WTC11 (cell line): ENCODE results near the gene EP400. TPM values are rescaled to one million over a fixed set of nuclear protein-coding genes. Genes with fewer than 3 reads are reported as not detected.
A peak's percentile ranks its signal among the peaks of the same experiment; 100 is the strongest.

Experiments
- ATAC-seq: fragments of 200-7000 bp; cut with Tn5 transposase; 2 replicates; pipeline ENCODE4 v1.10.0; 2021; ENCODE audit warnings: mild to moderate bottlenecking, moderate library complexity
- CTCF ChIA-PET: fragments of 300-600 bp; sonication (Branson Sonifier 250); formaldehyde crosslinking; loops from one replicate; lab custom pipeline; 2021; ENCODE audit warnings: antibody characterized with exemption; lab: Charles Lee
- POLR2A ChIA-PET: fragments of 350-600 bp; sonication (Branson Sonifier 250); formaldehyde crosslinking; loops from one replicate; lab custom pipeline; 2021; ENCODE audit warnings: antibody characterized with exemption; lab: Charles Lee
- DNase-seq: peaks from one replicate; pipeline ENCODE4 v3.0.0; 2021; ENCODE audit warnings: low spot score
- H3K27ac Mint-ChIP-seq: 2 replicates; pipeline ENCODE4 v1.8.0; 2021; ENCODE audit warnings: mixed read lengths
- H3K27me3 Mint-ChIP-seq: 2 replicates; pipeline ENCODE4 v1.8.0; 2021; ENCODE audit warnings: low read depth, mild to moderate bottlenecking, moderate library complexity, mixed read lengths
- H3K36me3 Mint-ChIP-seq: 2 replicates; pipeline ENCODE4 v1.8.0; 2021; ENCODE audit warnings: mixed read lengths
- H3K4me1 Mint-ChIP-seq: 2 replicates; pipeline ENCODE4 v1.8.0; 2022; ENCODE audit warnings: mixed read lengths
- H3K4me3 Mint-ChIP-seq: 2 replicates; pipeline ENCODE4 v1.8.0; 2021; ENCODE audit warnings: mild to moderate bottlenecking, moderate library complexity, mixed read lengths
- H3K9me3 Mint-ChIP-seq: 2 replicates; pipeline ENCODE4 v1.8.0; 2021; ENCODE audit warnings: mixed read lengths
- ATF1 ChIP-seq: sonication (generic); formaldehyde crosslinking; IDR thresholded peaks from 2 replicates; pipeline ENCODE4 v1.8.1; 2023; ENCODE audit warnings: mild to moderate bottlenecking, moderate library complexity, missing genetic modification reagents
- CBFB ChIP-seq: sonication (generic); formaldehyde crosslinking; IDR thresholded peaks from 2 replicates; pipeline ENCODE4 v1.8.1; 2022; ENCODE audit warnings: mild to moderate bottlenecking, low read depth, missing genetic modification reagents
- CREM ChIP-seq: sonication (generic); formaldehyde crosslinking; IDR thresholded peaks from 2 replicates; pipeline ENCODE4 v1.8.1; 2022; ENCODE audit warnings: mild to moderate bottlenecking, missing genetic modification reagents, moderate library complexity
- FOXK1 ChIP-seq: sonication (generic); formaldehyde crosslinking; IDR thresholded peaks from 2 replicates; pipeline ENCODE4 v1.8.0; 2022; ENCODE audit warnings: mild to moderate bottlenecking, moderate library complexity, missing genetic modification reagents
- JAZF1 ChIP-seq: fragments of 250-450 bp; sonication (Bioruptor Pico); IDR thresholded peaks from 2 replicates; pipeline ENCODE4 v1.9.0; 2021; ENCODE audit warnings: moderate library complexity, mild to moderate bottlenecking, inconsistent platforms
- KAT7 ChIP-seq: sonication (generic); formaldehyde crosslinking; IDR thresholded peaks from 2 replicates; pipeline ENCODE4 v1.8.1; 2023; ENCODE audit warnings: missing genetic modification reagents, mild to moderate bottlenecking, borderline replicate concordance
- NFATC4 ChIP-seq: fragments of 250-450 bp; sonication (Bioruptor Pico); IDR thresholded peaks from 2 replicates; pipeline ENCODE4 v1.9.0; 2021; ENCODE audit warnings: mild to moderate bottlenecking
- NR3C1 ChIP-seq: sonication (generic); formaldehyde crosslinking; conservative IDR thresholded peaks from 2 replicates; pipeline ENCODE4 v1.8.1; 2023; ENCODE audit warnings: low read depth, mild to moderate bottlenecking, missing genetic modification reagents
- TEAD4 ChIP-seq: sonication (generic); formaldehyde crosslinking; IDR thresholded peaks from 2 replicates; pipeline ENCODE4 v1.8.0; 2022; ENCODE audit warnings: mild to moderate bottlenecking, missing genetic modification reagents
- TP53 ChIP-seq: sonication (generic); formaldehyde crosslinking; IDR thresholded peaks from 2 replicates; pipeline ENCODE4 v1.8.1; 2023; ENCODE audit warnings: mild to moderate bottlenecking, missing genetic modification reagents
- ZNF219 ChIP-seq: sonication (generic); formaldehyde crosslinking; IDR thresholded peaks from 2 replicates; pipeline ENCODE4 v1.8.0; 2023; ENCODE audit warnings: missing genetic modification reagents, mild to moderate bottlenecking, borderline replicate concordance
- ZNF416 ChIP-seq: fragments of 250-450 bp; sonication (Bioruptor Pico); IDR thresholded peaks from 2 replicates; pipeline ENCODE4 v1.9.0; 2021; ENCODE audit warnings: mild to moderate bottlenecking, inconsistent platforms
- ZNF671 ChIP-seq: fragments of 250-450 bp; sonication (Bioruptor Pico); IDR thresholded peaks from 2 replicates; pipeline ENCODE4 v1.8.0; 2021; ENCODE audit warnings: mild to moderate bottlenecking
- total RNA-seq: library from RNA; stranded (reverse); gene quantifications from 3 replicates; pipeline ENCODE4 v1.2.3, GENCODE V29; 2021
- TF ChIP-seq, protein P1 (sequence below): sonication (generic); formaldehyde crosslinking; IDR thresholded peaks from 2 replicates; pipeline ENCODE4 v1.8.0; 2022; ENCODE audit warnings: mild to moderate bottlenecking, missing genetic modification reagents
- TF ChIP-seq, protein P2 (sequence below): sonication (generic); formaldehyde crosslinking; IDR thresholded peaks from 2 replicates; pipeline ENCODE4 v1.8.1; 2023; ENCODE audit warnings: mild to moderate bottlenecking, missing genetic modification reagents
- TF ChIP-seq, protein P3 (sequence below): sonication (generic); formaldehyde crosslinking; IDR thresholded peaks from 2 replicates; pipeline ENCODE4 v1.8.0; 2023; ENCODE audit warnings: missing genetic modification reagents, mild to moderate bottlenecking, borderline replicate concordance
- TF ChIP-seq, protein P4 (sequence below): fragments of 250-450 bp; sonication (Bioruptor Pico); conservative IDR thresholded peaks from 2 replicates; pipeline ENCODE4 v1.9.0; 2021; ENCODE audit warnings: mild to moderate bottlenecking
- TF ChIP-seq, protein P5 (sequence below): sonication (generic); formaldehyde crosslinking; IDR thresholded peaks from 2 replicates; pipeline ENCODE4 v1.8.0; 2023; ENCODE audit warnings: missing genetic modification reagents
- TF ChIP-seq, protein P6 (sequence below): sonication (generic); formaldehyde crosslinking; IDR thresholded peaks from 2 replicates; pipeline ENCODE4 v1.8.0; 2022; ENCODE audit warnings: mild to moderate bottlenecking, missing genetic modification reagents
- TF ChIP-seq, protein P7 (sequence below): fragments of 250-450 bp; sonication (Bioruptor Pico); IDR thresholded peaks from 2 replicates; pipeline ENCODE4 v1.9.0; 2021; ENCODE audit warnings: moderate library complexity, mild to moderate bottlenecking, inconsistent platforms, borderline replicate concordance

The EP400 gene
- total RNA-seq, 1 experiment from 2014 or later = 75.8 TPM

DNA sequence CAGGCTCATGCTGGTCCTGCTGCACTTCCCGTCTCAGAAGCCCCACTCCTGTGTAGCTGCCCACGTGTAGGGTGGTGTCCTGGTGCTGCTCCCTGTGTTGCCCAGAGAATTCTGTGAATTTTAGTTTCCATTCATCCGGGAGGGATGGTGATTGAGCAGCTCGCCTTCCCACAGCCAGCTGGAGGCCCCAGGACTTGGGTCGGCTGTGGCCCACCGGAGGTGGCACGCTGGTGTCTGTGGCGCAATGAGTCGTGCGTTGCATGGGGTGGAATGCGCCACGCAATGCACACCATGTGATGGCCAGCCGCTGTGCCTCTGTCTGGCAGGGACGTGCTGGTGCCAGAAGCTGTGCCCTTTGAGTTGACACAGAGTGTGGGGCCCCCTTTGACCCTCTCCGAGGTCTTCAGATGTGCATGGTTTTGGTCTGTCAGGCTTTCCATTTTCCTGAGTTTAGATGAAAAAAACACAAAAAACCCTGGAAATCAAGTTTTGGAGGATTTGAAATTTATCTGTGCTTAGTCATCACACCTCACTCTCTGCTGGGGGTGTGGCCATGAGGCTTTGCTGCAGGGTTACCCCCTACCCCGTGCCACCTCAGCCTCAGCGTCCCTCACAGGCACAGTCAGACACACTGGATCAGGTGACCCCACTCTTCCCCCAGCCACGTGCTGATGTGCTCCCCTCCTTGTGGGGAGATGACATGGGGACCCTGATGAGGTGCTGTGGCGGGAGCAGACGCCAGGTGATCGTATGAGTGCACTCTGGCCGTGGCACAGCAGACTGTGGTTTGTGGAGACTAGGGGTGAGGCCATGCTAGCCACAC, 64.6 kb downstream of the EP400 start:
- CTCF ChIA-PET = no interaction called here
- Mint-ChIP-seq H3K4me1 (no peaks in the 10 kb centered on the region), H3K27me3 (no peaks in the 10 kb centered on the region), H3K9me3 (no peaks in the 10 kb centered on the region), H3K4me3 (no peak overlapping the region), H3K36me3 (peaks cover 69% of the 10 kb centered on the region), H3K27ac (no peak overlapping the region)
- no peak for DNase-seq
- POLR2A ChIA-PET = no interaction called here
- TF ChIP-seq CBFB (CRISPR knock-in tag) (no peak), ZNF671 (no peak), TP53 (no peak), FOXK1 (no peak), TEAD4 (no peak), JAZF1 (CRISPR knock-in tag) (no peak), NR3C1 (CRISPR knock-in tag) (no peak), ZNF416 (CRISPR knock-in tag) (no peak), KAT7 (no peak)
- TF ChIP-seq, protein P1, sequence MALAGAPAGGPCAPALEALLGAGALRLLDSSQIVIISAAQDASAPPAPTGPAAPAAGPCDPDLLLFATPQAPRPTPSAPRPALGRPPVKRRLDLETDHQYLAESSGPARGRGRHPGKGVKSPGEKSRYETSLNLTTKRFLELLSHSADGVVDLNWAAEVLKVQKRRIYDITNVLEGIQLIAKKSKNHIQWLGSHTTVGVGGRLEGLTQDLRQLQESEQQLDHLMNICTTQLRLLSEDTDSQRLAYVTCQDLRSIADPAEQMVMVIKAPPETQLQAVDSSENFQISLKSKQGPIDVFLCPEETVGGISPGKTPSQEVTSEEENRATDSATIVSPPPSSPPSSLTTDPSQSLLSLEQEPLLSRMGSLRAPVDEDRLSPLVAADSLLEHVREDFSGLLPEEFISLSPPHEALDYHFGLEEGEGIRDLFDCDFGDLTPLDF (CRISPR knock-in tag) = no peak
- TF ChIP-seq, protein P2, sequence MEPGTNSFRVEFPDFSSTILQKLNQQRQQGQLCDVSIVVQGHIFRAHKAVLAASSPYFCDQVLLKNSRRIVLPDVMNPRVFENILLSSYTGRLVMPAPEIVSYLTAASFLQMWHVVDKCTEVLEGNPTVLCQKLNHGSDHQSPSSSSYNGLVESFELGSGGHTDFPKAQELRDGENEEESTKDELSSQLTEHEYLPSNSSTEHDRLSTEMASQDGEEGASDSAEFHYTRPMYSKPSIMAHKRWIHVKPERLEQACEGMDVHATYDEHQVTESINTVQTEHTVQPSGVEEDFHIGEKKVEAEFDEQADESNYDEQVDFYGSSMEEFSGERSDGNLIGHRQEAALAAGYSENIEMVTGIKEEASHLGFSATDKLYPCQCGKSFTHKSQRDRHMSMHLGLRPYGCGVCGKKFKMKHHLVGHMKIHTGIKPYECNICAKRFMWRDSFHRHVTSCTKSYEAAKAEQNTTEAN (CRISPR knock-in tag) = no peak
- TF ChIP-seq, protein P3, sequence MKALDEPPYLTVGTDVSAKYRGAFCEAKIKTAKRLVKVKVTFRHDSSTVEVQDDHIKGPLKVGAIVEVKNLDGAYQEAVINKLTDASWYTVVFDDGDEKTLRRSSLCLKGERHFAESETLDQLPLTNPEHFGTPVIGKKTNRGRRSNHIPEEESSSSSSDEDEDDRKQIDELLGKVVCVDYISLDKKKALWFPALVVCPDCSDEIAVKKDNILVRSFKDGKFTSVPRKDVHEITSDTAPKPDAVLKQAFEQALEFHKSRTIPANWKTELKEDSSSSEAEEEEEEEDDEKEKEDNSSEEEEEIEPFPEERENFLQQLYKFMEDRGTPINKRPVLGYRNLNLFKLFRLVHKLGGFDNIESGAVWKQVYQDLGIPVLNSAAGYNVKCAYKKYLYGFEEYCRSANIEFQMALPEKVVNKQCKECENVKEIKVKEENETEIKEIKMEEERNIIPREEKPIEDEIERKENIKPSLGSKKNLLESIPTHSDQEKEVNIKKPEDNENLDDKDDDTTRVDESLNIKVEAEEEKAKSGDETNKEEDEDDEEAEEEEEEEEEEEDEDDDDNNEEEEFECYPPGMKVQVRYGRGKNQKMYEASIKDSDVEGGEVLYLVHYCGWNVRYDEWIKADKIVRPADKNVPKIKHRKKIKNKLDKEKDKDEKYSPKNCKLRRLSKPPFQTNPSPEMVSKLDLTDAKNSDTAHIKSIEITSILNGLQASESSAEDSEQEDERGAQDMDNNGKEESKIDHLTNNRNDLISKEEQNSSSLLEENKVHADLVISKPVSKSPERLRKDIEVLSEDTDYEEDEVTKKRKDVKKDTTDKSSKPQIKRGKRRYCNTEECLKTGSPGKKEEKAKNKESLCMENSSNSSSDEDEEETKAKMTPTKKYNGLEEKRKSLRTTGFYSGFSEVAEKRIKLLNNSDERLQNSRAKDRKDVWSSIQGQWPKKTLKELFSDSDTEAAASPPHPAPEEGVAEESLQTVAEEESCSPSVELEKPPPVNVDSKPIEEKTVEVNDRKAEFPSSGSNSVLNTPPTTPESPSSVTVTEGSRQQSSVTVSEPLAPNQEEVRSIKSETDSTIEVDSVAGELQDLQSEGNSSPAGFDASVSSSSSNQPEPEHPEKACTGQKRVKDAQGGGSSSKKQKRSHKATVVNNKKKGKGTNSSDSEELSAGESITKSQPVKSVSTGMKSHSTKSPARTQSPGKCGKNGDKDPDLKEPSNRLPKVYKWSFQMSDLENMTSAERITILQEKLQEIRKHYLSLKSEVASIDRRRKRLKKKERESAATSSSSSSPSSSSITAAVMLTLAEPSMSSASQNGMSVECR = no peak
- ATAC-seq = no peak

DNA sequence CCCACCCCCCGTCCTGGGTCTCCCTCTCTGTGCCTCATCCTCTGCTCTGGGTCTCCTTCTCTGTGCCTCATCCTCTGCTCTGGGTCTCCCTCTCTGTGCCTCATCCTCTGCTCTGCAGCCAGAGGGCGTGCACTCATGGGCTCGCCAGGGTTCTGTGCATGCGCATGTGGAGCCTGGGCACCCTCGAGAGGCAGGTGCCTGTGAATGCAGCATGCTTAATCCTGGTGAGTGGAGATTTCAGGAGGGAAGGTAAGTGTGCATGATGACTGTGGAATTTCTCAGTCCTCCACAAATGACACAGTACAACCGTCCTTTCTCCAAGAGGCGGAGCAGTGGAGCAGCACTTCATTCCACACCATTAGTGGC, 65.2 kb downstream of the EP400 start:
- ATAC-seq = peak; percentile 51
- ChIA-PET POLR2A (no interaction called here), CTCF (no interaction called here)

More for the DNA sequence above, 65.2 kb downstream of the EP400 start:
- no peak for DNase-seq
- H3K36me3 Mint-ChIP-seq = peaks cover 72% of the 10 kb centered on the region
- no peaks in the 10 kb centered on the region for H3K4me1 Mint-ChIP-seq
- H3K9me3 Mint-ChIP-seq = no peaks in the 10 kb centered on the region
- H3K4me3 Mint-ChIP-seq = no peak overlapping the region
- H3K27ac Mint-ChIP-seq = peak overlapping the region; percentile 84
- TF ChIP-seq NFATC4 (CRISPR knock-in tag) (no peak), CREM (CRISPR knock-in tag) (no peak), ATF1 (CRISPR knock-in tag) (no peak), ZNF219 (CRISPR knock-in tag) (no peak)
- TF ChIP-seq, protein P4, sequence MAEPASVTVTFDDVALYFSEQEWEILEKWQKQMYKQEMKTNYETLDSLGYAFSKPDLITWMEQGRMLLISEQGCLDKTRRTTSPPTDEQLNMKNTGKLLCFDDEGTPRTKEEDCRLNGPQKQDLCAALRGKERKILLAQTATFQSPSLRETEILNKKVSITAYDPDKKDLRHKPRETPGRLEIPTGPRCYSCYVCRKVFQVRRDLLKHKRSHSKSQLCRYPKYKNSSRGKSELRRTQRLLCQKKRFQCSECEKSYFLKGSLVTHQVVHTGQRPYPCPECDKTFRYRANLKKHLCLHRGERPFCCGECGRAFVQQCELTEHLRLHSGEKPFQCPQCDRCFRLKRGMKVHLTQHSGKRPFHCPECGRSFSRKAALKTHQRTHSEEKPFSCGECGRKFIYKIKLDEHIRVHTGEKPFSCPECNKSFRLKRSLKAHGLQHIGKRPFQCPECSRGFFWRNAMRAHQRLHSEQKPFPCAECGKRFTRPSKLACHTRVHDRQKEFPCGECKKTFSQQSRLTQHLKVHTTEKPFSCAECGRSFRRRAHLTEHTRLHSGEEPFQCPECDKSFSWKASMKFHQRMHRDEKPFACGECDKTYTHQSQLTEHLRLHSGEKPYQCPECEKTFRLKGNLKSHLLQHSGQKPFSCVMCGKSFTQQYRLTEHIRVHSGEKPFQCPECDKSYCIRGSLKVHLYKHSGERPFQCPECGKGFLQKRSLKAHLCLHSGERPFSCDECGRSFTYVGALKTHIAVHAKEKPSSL (CRISPR knock-in tag) = no peak
- TF ChIP-seq, protein P5, sequence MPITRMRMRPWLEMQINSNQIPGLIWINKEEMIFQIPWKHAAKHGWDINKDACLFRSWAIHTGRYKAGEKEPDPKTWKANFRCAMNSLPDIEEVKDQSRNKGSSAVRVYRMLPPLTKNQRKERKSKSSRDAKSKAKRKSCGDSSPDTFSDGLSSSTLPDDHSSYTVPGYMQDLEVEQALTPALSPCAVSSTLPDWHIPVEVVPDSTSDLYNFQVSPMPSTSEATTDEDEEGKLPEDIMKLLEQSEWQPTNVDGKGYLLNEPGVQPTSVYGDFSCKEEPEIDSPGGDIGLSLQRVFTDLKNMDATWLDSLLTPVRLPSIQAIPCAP = no peak
- TF ChIP-seq, protein P6, sequence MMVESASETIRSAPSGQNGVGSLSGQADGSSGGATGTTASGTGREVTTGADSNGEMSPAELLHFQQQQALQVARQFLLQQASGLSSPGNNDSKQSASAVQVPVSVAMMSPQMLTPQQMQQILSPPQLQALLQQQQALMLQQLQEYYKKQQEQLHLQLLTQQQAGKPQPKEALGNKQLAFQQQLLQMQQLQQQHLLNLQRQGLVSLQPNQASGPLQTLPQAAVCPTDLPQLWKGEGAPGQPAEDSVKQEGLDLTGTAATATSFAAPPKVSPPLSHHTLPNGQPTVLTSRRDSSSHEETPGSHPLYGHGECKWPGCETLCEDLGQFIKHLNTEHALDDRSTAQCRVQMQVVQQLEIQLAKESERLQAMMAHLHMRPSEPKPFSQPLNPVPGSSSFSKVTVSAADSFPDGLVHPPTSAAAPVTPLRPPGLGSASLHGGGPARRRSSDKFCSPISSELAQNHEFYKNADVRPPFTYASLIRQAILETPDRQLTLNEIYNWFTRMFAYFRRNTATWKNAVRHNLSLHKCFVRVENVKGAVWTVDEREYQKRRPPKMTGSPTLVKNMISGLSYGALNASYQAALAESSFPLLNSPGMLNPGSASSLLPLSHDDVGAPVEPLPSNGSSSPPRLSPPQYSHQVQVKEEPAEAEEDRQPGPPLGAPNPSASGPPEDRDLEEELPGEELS (CRISPR knock-in tag) = no peak
- TF ChIP-seq, protein P7, sequence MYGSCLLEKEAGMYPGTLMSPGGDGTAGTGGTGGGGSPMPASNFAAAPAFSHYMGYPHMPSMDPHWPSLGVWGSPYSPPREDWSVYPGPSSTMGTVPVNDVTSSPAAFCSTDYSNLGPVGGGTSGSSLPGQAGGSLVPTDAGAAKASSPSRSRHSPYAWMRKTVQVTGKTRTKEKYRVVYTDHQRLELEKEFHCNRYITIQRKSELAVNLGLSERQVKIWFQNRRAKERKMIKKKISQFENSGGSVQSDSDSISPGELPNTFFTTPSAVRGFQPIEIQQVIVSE = no peak
- no peaks in the 10 kb centered on the region for H3K27me3 Mint-ChIP-seq
